Right lobe of liver (tissue), 4 donors: ENCODE results near the gene VCAM1.
"Not testable (repeated sequence)": the region's sequence is repeated elsewhere in the genome, so short reads cannot be mapped to it uniquely, and the experiment has no call there.

Experiments used
- CTCF ChIP-seq, 4 donors: fragments of 200-600 bp in 3 of 4; fragments of 450-650 bp in 1 of 4; IDR thresholded peaks; one replicate each; pipeline versions ENCODE4 v1.5.1 to v1.8.0; 2016 to 2022; ENCODE audit warnings: antibody characterized with exemption in 4 of 4, mild to moderate bottlenecking in 2 of 4
- POLR2A ChIP-seq: fragments of 450-650 bp; IDR thresholded peaks from one replicate; pipeline ENCODE4 v1.6.1; 2017; ENCODE audit warnings: antibody characterized with exemption, mild to moderate bottlenecking
- donor health status: DM: no; HTN: no; CAD: no.
- donor health status: DM: no; HTN: no; CAD: no.
- donor health status: DM: no; HTN: yes; CAD: no.

GRCh38 chr1:100713027-100713426 is 6.5 kb upstream of the VCAM1 start:
- not testable (repeated sequence) for TF ChIP-seq CTCF (IDR thresholded peaks at IDR 0.05); POLR2A
